Thyroid gland (tissue), 4 donors: ENCODE results near the gene ITGAE.

Source experiments
- CTCF ChIP-seq, 6 experiments: fragments of 200-600 bp in 3 of 6; fragments of 450-650 bp in 3 of 6; sonication (generic) in 3 of 6; IDR thresholded peaks; one replicate each; pipeline ENCODE4 v1.5.1; 2016 to 2019; ENCODE audit warnings: antibody characterized with exemption in 6 of 6, mild to moderate bottlenecking in 2 of 6, inconsistent platforms in 1 of 6, moderate library complexity in 1 of 6
- POLR2A ChIP-seq, 2 donors: fragments of 450-650 bp; IDR thresholded peaks; one replicate each; pipeline ENCODE4 v1.6.1; 2017; ENCODE audit warnings: antibody characterized with exemption in 2 of 2, mild to moderate bottlenecking in 2 of 2, moderate library complexity in 1 of 2

- no peak for TF ChIP-seq CTCF (IDR thresholded peaks at IDR 0.05)
- no peak for TF ChIP-seq POLR2A (IDR thresholded peaks at IDR 0.05)
Observed at GRCh38 chr17:3768769-3769168, 32.2 kb downstream of the ITGAE start.
